ENCODE measurements around the gene SLC2A2.

- TF ChIP-seq CTCF (IDR thresholded peaks at IDR 0.05) (peak in 4 of 6 experiments; percentile 31 to 58 (median 52)), POLR2A (IDR thresholded peaks at IDR 0.05) (no peak)
These were observed 64.7 kb downstream of the SLC2A2 start for GRCh38 chr3:170961616-170962400.
